ACC112 (cell line): ENCODE data around the gene FOXD2.
A peak's percentile ranks its signal among the peaks of the same experiment; 100 is the strongest.

Experiments used
- H2AFZ ChIP-seq: fragments of 200-600 bp; sonication (generic); one replicate; pipeline ENCODE4 v1.6.0; 2017; ENCODE audit warnings: antibody characterized with exemption, low read length; ENCODE audit not compliant: unreplicated experiment
- H3K27ac ChIP-seq: fragments of 200-600 bp; sonication (generic); 2 replicates; pipeline ENCODE4 v1.5.1; 2014; ENCODE audit warnings: low read depth, mild to moderate bottlenecking, antibody characterized with exemption, low read length, moderate library complexity
- H3K27me3 ChIP-seq: fragments of 200-600 bp; sonication (generic); 2 replicates; pipeline ENCODE4 v1.6.1; 2014; ENCODE audit warnings: mild to moderate bottlenecking, antibody characterized with exemption, low read length, moderate library complexity, mixed read lengths; ENCODE audit not compliant: insufficient read depth
- H3K36me3 ChIP-seq: fragments of 200-600 bp; sonication (generic); 2 replicates; pipeline ENCODE4 v1.6.1; 2016; ENCODE audit warnings: mild to moderate bottlenecking, antibody characterized with exemption, low read length, moderate library complexity, mixed read lengths; ENCODE audit not compliant: insufficient read depth
- H3K4me1 ChIP-seq: fragments of 200-600 bp; sonication (generic); one replicate; pipeline ENCODE4 v1.6.1; 2016; ENCODE audit warnings: low read length, mixed read lengths; ENCODE audit not compliant: insufficient read depth, unreplicated experiment, control insufficient read depth
- H3K4me3 ChIP-seq: fragments of 200-600 bp; sonication (generic); 2 replicates; pipeline ENCODE4 v1.5.1; 2014; ENCODE audit warnings: mild to moderate bottlenecking, low read depth, low read length
- H3K79me2 ChIP-seq: fragments of 200-600 bp; sonication (generic); one replicate; pipeline ENCODE4 v1.6.0; 2016; ENCODE audit warnings: low read length; ENCODE audit not compliant: control insufficient read depth, unreplicated experiment, insufficient read depth

FOXD2 gene

DNA sequence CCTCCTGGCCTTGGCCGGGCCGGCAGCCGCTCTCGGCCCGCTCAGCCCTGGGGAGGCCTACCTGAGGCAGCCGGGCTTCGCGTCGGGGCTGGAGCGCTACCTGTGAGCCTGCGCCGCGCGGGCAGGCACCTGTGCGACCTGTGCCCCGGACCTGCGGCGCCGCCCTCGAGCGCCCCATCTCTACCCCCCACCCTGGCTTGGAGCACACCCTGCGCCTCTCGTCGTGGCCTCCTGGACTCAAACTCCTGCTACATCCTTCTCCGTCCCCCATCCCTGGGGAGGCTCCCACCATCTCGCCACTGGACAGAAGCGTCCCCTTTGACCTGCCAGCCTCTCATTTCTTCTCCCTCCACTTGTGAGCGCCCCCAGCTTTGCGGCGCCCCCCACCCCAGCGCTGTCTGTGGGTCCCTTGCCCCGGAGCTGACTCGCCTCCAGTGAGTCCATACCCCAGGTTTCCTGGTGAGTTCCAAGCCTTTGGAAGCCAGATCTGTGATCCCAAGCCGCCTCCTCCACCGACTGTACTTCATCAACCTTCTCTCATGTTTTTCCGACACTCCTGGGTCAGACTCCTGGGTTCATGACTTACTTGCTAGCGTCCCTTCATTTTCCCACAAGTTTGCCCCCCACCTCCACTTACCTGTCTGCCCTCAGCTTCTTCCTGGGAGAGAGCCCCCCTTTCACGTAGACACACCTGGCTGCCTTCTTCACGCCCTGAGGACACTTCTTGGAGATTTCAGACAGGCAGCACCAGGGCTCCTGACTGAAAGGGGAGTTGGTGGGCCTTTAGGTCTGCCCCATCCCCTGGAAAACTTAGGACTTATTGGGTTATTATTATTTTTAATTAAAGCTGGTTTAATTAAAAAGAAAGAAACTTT is 20.4 kb upstream of the FOXD2 start:
- Histone ChIP-seq H3K27me3 (peaks cover 44% of the 10 kb centered on the region), H3K4me1 (no peaks in the 10 kb centered on the region), H3K36me3 (no peaks in the 10 kb centered on the region), H3K79me2 (no peaks in the 10 kb centered on the region), H2AFZ (no peak overlapping the region), H3K4me3 (no peak overlapping the region), H3K27ac (no peak overlapping the region)

DNA sequence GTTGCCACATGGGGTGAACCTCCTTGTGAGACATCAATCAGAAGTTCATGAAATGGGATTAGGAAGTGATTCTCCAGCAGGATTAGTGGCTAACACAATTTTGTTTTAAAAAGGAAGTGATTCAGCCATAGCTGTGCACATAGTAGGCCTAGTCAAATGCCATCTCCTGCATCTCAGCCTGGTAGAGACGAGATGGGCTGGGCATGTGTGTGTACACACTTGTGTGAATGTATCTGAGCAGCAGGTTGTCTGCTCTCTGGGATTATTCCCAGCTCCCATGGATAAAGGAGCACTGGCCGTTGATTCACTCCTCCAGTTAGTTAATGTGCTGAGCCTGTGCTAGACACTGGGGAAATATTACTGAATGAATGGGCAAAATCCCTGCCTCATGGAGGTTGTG is 19.7 kb upstream of the FOXD2 start:
- no peaks in the 10 kb centered on the region for H3K4me1 ChIP-seq
- H3K36me3 ChIP-seq: no peaks in the 10 kb centered on the region
- H3K27ac ChIP-seq: no peak overlapping the region
- no peaks in the 10 kb centered on the region for H3K79me2 ChIP-seq
- H3K4me3 ChIP-seq: no peak overlapping the region
- H3K27me3 ChIP-seq: peaks cover 44% of the 10 kb centered on the region
- H2AFZ ChIP-seq: no peak overlapping the region

GRCh38 chr1:47418681-47419325 is 19.0 kb upstream of the FOXD2 start:
- peaks cover 44% of the 10 kb centered on the region for H3K27me3 ChIP-seq
- H2AFZ ChIP-seq: no peak overlapping the region
- no peaks in the 10 kb centered on the region for H3K36me3 ChIP-seq
- H3K27ac ChIP-seq: no peak overlapping the region
- H3K79me2 ChIP-seq: no peaks in the 10 kb centered on the region
- no peaks in the 10 kb centered on the region for H3K4me1 ChIP-seq
- H3K4me3 ChIP-seq: no peak overlapping the region

DNA sequence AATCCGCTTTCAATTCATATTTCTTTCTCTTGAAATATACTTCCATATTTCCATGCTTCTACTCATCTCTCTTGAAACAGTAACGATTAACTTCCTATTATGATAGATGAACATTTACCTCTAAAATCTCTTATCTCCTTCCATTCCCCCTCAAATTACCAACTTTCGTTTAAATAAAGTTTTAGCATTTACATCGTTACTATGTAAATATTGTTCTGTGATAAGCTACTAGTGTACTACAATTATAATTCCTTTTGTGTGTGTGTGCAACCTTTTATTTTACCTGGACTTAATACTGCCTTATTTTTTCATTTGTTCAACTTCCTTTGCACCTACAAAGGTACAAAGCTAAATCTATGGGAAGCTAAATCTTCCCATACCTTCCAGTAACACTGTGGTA is 17.3 kb upstream of the FOXD2 start:
- H3K27me3 ChIP-seq: peaks cover 27% of the 10 kb centered on the region
- H3K79me2 ChIP-seq: no peaks in the 10 kb centered on the region
- H3K4me3 ChIP-seq: no peak overlapping the region
- no peak overlapping the region for H3K27ac ChIP-seq
- no peak overlapping the region for H2AFZ ChIP-seq
- no peaks in the 10 kb centered on the region for H3K4me1 ChIP-seq
- no peaks in the 10 kb centered on the region for H3K36me3 ChIP-seq

DNA sequence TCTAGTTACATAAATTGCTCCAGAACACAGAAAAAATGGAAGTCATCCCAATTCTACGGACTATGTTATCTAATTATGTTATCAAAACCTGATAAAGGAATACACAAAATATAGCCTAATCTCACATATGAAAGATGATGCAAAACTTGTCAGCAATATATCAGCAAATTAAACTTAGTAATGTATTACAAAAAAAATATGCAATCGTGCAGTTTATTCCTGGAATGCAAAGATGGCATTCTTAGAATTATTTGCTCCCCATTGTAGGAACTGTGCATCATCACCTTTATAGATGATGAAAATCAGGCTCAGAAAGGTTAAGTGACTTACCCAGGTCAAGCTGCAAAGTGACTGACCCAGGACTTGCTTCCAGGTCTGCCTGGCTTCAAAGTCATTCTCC is 14.0 kb upstream of the FOXD2 start:
- Histone ChIP-seq H3K36me3 (no peaks in the 10 kb centered on the region), H2AFZ (no peak overlapping the region), H3K79me2 (no peaks in the 10 kb centered on the region), H3K27ac (no peak overlapping the region), H3K4me3 (no peak overlapping the region), H3K4me1 (no peaks in the 10 kb centered on the region), H3K27me3 (0 out of 2 replicates have a peak, but pooled peaks cover 3% of the 10 kb centered on the region)

DNA sequence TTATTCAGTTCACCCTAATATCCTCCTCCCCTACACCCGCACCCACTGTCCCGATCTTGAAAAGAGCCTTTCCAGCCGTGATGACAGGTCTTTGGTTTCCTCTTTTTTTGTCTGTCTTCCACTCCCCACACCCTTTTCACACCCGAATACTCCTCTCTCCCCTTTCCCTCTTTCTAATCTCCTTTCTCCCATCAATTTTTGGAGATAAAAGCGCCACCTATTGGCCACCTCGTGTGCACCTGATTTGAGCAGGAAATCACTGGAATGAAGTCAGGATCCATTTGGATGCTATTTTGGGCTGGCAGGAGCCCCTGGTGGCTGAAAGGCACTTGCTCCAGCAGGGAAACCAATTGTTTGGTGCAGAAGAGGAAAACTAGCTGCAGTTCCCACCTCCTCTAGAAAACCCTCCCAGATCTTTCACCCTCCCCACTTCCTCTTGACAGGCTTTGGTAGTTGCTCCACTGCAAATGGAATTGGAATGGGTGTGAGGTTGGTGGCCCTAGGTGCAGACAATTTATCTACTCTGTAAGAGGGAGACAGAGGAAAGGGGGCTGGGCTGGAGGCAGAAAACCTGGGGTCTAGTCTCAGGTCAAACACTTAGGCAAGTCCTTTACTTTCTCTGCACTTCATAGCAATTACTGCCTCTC is 13.4 kb upstream of the FOXD2 start:
- Histone ChIP-seq H3K4me3 (no peak overlapping the region), H3K27me3 (0 out of 2 replicates have a peak, but pooled peaks cover under 1% of the 10 kb centered on the region), H3K27ac (no peak overlapping the region), H3K79me2 (no peaks in the 10 kb centered on the region), H3K4me1 (no peaks in the 10 kb centered on the region), H2AFZ (no peak overlapping the region), H3K36me3 (no peaks in the 10 kb centered on the region)

DNA sequence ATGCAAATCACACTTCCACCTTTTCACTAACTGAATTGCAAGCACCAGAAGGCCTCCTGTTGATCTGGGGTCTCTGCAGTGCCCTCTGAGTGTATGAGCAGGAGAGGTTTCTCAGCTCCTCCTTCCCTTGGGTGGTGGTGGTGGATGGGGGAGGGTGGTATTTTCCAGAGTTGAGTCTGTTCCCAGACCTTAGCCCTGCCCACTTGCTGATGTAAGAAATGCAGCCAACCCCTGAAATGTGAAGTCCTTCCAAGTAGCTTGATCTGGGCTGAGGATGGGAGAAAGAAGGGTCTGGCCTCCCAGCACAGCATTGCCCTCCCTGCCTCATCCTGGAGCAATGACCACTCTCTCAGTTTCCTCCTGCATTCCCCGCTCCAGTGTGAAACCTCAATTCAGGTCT is 6.3 kb upstream of the FOXD2 start:
- Histone ChIP-seq H3K4me3 (no peak overlapping the region), H3K36me3 (no peaks in the 10 kb centered on the region)

DNA sequence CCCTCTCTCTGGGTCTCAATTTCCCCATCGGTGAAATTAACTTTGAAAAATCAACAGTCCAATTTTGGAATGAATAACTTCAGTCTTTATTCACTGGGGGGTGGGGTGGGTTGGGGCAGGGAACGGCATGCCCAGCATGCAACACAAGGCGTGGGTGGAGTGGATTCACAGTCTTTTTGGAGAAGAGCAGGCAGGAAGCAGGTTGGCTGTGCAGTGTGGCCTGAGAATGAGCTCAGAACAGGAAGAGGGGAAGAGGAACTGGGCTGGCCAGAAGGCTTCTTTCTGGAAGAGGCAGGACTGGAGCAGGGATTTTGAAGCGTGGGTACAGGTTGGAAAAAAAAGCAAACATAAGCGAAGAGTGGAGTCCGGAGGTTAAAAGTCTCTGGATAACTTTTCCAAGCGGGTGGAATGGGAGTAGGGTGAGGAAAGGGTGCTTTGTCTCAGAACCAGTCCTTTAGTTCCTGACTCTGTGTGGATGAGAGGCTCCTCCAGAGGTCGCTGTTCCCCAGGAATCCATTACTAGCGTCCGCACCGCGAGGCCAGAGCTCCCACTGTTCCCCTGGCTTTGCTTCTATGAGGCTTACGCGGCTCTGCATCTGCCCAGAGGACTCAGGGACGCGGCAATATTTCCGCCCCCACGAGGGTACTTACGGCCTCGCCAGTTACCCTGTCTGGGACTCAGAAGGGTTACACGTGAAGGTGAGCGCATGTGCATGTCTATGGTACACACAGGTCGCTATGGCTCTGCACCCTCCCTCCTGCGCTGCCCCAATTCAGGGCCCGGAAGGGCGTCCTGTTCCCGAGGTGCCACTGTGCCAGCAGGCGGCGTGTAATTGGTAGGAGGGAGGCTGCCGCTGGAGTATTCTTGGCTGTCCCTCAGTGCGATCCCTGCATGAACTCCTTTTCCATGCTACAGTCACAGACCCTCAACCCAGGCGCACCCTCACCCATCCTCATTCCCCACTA is 5.5 kb upstream of the FOXD2 start:
- Histone ChIP-seq H2AFZ (peak overlapping the region; percentile 55), H3K27ac (peak overlapping the region; percentile 16; the same call in 1 of the 2 replicates)

More for the DNA sequence above, 6.3 kb upstream of the FOXD2 start:
- no peak overlapping the region for H3K27ac ChIP-seq
- no peaks in the 10 kb centered on the region for H3K79me2 ChIP-seq
- H3K4me1 ChIP-seq: peaks cover 20% of the 10 kb centered on the region
- H3K27me3 ChIP-seq: no peaks in the 10 kb centered on the region
- no peak overlapping the region for H2AFZ ChIP-seq

GRCh38 chr1:47433037-47433421 is 4.8 kb upstream of the FOXD2 start:
- H3K27ac ChIP-seq: no peak overlapping the region
- H3K27me3 ChIP-seq: 0 out of 2 replicates have a peak, but pooled peaks cover 1% of the 10 kb centered on the region
- H3K79me2 ChIP-seq: no peaks in the 10 kb centered on the region
- H3K4me3 ChIP-seq: peak overlapping the region; percentile 55; the same call in 1 of the 2 replicates
- no peaks in the 10 kb centered on the region for H3K36me3 ChIP-seq
- no peak overlapping the region for H2AFZ ChIP-seq
- H3K4me1 ChIP-seq: peaks cover 20% of the 10 kb centered on the region

More for the DNA sequence above, 5.5 kb upstream of the FOXD2 start:
- Histone ChIP-seq H3K27me3 (no peaks in the 10 kb centered on the region), H3K4me3 (peak overlapping the region; percentile 55), H3K36me3 (no peaks in the 10 kb centered on the region), H3K4me1 (peaks cover 20% of the 10 kb centered on the region), H3K79me2 (no peaks in the 10 kb centered on the region)
